HG03520 (cell line): ENCODE measurements around the gene KHDRBS1.
"Not testable (repeated sequence)": the region's sequence is repeated elsewhere in the genome, so short reads cannot be mapped to it uniquely, and the experiment has no call there.

ENCODE experiments used
- ATAC-seq: cut with Tn5 transposase; IDR thresholded peaks from one replicate; pipeline ENCODE4 v1.9.1; 2021; ENCODE audit warnings: mild to moderate bottlenecking, moderate library complexity; ENCODE audit not compliant: unreplicated experiment

KHDRBS1 gene

GRCh38 chr1:32012709-32013385 lies 821 bp upstream of the KHDRBS1 start:
- no peak for ATAC-seq

- ATAC-seq = peak; percentile 3
Observed at GRCh38 chr1:32014199-32014947, 705 bp downstream of the KHDRBS1 start.

GRCh38 chr1:32014948-32015273 lies 1.2 kb downstream of the KHDRBS1 start:
- ATAC-seq = no peak

- ATAC-seq = no peak
Observed at GRCh38 chr1:32020339-32020738, 6.7 kb downstream of the KHDRBS1 start.

- ATAC-seq = not testable (repeated sequence)
Observed at GRCh38 chr1:32021574-32022018, 7.9 kb downstream of the KHDRBS1 start.

- no peak for ATAC-seq
Observed at GRCh38 chr1:32023351-32023750, 9.7 kb downstream of the KHDRBS1 start.

GRCh38 chr1:32025515-32025914 lies 11.8 kb downstream of the KHDRBS1 start:
- no peak for ATAC-seq

GRCh38 chr1:32028746-32029145 lies 15.1 kb downstream of the KHDRBS1 start:
- no peak for ATAC-seq

- ATAC-seq = no peak
Observed at GRCh38 chr1:32031578-32032274, 18.1 kb downstream of the KHDRBS1 start.

GRCh38 chr1:32032275-32032615 lies 18.6 kb downstream of the KHDRBS1 start:
- no peak for ATAC-seq

- no peak for ATAC-seq
Observed at GRCh38 chr1:32035119-32035518, 21.5 kb downstream of the KHDRBS1 start.

GRCh38 chr1:32040711-32041110 lies 27.0 kb downstream of the KHDRBS1 start:
- ATAC-seq = no peak

- no peak for ATAC-seq
Observed at GRCh38 chr1:32042330-32042729, 28.7 kb downstream of the KHDRBS1 start.

- ATAC-seq = no peak
Observed at GRCh38 chr1:32044234-32044633, 30.6 kb downstream of the KHDRBS1 start.

GRCh38 chr1:32045772-32046171 lies 32.1 kb downstream of the KHDRBS1 start:
- no peak for ATAC-seq

GRCh38 chr1:32047701-32048100 lies 34.0 kb downstream of the KHDRBS1 start:
- no peak for ATAC-seq

GRCh38 chr1:32048440-32048839 lies 34.8 kb downstream of the KHDRBS1 start:
- no peak for ATAC-seq

GRCh38 chr1:32051706-32052105 lies 38.0 kb downstream of the KHDRBS1 start:
- ATAC-seq = no peak

- no peak for ATAC-seq
Observed at GRCh38 chr1:32052887-32053286, 39.2 kb downstream of the KHDRBS1 start.

- ATAC-seq = no peak
Observed at GRCh38 chr1:32055416-32055815, 41.7 kb downstream of the KHDRBS1 start.

- no peak for ATAC-seq
Observed at GRCh38 chr1:32056598-32056997, 42.9 kb downstream of the KHDRBS1 start.

GRCh38 chr1:32060914-32061313 lies 47.2 kb downstream of the KHDRBS1 start:
- ATAC-seq = no peak
